Activated B cell treated with CpG ODN at 0.5 μM for 24 hours (primary cell): ENCODE results near the gene NFIC. TPM values are rescaled to one million over a fixed set of nuclear protein-coding genes. Genes with fewer than 3 reads are reported as not detected.

Source experiments
- ATAC-seq: fragments of 200-7000 bp; cut with Tn5 transposase; one replicate; pipeline ENCODE4 v1.10.0; 2021; ENCODE audit warnings: low read depth, mild to moderate bottlenecking, moderate library complexity
- CTCF ChIA-PET: fragments of 350-600 bp; sonication (Branson Sonifier 250); formaldehyde crosslinking; loops from one replicate; lab custom pipeline; 2021; ENCODE audit warnings: antibody characterized with exemption; lab: Charles Lee
- POLR2A ChIA-PET: fragments of 350-600 bp; sonication (Branson Sonifier 250); formaldehyde crosslinking; loops from one replicate; lab custom pipeline; 2021; ENCODE audit warnings: antibody characterized with exemption; lab: Charles Lee
- DNase-seq: peaks from one replicate; pipeline ENCODE4 v3.0.0; 2022
- H3K27ac Mint-ChIP-seq: one replicate; pipeline ENCODE4 v1.8.0; 2020; ENCODE audit warnings: mixed read lengths
- H3K27me3 Mint-ChIP-seq: one replicate; pipeline ENCODE4 v1.8.0; 2021; ENCODE audit warnings: mixed read lengths
- H3K36me3 Mint-ChIP-seq: one replicate; pipeline ENCODE4 v1.8.0; 2021; ENCODE audit warnings: low read depth, mixed read lengths
- H3K4me1 Mint-ChIP-seq: one replicate; pipeline ENCODE4 v1.8.0; 2021; ENCODE audit warnings: mixed read lengths
- H3K4me3 Mint-ChIP-seq: one replicate; pipeline ENCODE4 v1.8.0; 2020; ENCODE audit warnings: mild to moderate bottlenecking, mixed read lengths
- H3K9me3 Mint-ChIP-seq: one replicate; pipeline ENCODE4 v1.8.0; 2020; ENCODE audit warnings: mixed read lengths
- intact Hi-C: fragments of 100-400 bp; cut with micrococcal nuclease; formaldehyde crosslinking; loops from one replicate; pipeline ENCODE4 v1.15.1; 2024
- total RNA-seq: library from RNA; stranded (reverse); gene quantifications from 2 replicates; pipeline ENCODE4 v1.2.3, GENCODE V29; 2022
- TF ChIP-seq, protein P1 (sequence below): fragments of 200-600 bp; IDR thresholded peaks from one replicate; pipeline ENCODE4 v1.8.0; 2022; ENCODE audit warnings: antibody characterized with exemption, mild to moderate bottlenecking

Gene NFIC
- total RNA-seq, 1 donor from 2014 or later: 18.8 TPM

DNA sequence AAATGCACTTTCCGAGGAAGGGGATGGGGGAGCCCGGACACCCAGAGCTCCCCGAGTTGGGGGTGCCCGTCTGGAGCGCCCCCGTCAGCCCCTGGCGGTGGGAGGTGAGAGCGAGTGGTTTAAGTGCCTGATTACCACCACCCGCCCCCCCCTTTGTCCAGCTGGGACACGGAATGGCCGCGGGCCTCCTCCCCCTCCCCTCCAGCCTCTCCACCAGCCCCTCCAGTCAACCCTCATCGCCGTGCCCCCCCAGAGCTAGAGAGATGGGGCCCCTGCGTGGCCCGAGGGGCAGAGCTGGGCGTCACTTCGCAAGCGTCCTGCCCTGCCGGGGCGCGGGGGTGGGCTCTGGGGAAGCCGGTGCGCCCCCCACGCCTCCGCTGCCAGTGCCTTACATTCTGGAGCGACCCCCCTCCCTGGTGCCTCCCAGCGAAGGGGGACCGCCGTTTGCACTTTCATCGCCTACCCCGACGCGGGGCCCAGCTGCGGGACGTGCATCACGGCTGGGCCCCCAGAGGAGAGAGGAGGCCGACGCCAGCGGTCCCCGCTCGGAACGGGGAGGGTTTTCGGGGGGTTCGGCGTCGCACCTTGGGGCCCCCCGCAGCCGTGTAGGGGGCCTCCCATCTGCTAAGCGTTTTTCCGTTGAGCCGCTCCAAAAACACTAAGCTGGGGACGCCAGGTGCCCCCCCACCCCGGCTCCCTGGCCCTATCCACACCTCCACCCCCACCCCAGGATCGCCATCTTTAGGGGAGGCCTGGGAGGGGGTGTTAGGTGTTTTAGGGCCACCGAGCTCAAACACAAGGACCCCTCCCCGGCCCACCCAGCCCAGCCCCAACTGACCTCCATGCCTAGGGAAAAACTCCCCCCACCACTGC is 97.6 kb downstream of the NFIC start:
- Mint-ChIP-seq H3K9me3 (peaks cover 2% of the 10 kb centered on the region), H3K36me3 (peaks cover 6% of the 10 kb centered on the region), H3K27me3 (no peaks in the 10 kb centered on the region), H3K27ac (no peak overlapping the region), H3K4me3 (no peak overlapping the region), H3K4me1 (no peaks in the 10 kb centered on the region)
- DNase-seq (no peak), ATAC-seq (no peak)
- POLR2A ChIA-PET: no interaction called here
- TF ChIP-seq, protein P1, sequence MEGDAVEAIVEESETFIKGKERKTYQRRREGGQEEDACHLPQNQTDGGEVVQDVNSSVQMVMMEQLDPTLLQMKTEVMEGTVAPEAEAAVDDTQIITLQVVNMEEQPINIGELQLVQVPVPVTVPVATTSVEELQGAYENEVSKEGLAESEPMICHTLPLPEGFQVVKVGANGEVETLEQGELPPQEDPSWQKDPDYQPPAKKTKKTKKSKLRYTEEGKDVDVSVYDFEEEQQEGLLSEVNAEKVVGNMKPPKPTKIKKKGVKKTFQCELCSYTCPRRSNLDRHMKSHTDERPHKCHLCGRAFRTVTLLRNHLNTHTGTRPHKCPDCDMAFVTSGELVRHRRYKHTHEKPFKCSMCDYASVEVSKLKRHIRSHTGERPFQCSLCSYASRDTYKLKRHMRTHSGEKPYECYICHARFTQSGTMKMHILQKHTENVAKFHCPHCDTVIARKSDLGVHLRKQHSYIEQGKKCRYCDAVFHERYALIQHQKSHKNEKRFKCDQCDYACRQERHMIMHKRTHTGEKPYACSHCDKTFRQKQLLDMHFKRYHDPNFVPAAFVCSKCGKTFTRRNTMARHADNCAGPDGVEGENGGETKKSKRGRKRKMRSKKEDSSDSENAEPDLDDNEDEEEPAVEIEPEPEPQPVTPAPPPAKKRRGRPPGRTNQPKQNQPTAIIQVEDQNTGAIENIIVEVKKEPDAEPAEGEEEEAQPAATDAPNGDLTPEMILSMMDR: no peak
- CTCF ChIA-PET: no interaction called here
- intact Hi-C loops: no loop called here

DNA sequence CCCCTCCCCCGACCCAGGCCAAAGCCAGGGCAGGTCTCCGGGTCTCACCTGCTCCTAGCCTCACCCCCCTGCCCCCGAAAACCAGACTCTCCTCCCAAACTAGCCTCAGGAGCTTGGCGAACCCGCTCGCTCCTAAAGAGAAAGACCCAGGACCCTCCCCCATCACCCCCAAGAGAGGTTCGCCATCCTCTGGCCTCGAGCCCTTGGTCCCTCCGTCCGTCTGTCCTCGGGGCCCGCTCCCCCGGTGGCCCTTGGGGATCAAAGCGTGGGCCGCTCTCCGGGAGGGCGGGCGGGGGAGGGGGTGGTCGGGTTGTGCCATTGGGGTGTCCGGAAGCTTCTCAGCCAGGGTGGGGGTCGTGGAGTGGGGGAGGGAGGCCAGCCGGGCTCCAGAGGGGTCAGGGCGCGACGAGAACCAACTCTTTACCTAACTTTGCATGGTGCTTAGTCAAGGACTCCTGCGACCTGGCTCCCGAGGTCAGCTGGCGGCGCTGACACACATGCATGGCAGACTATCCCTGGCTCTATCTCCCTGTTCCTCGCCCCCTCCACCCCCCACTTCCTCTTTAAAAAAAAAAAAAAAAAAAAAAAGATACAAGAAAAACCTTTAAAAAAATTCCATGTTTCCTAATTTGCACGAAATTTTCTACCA is 98.3 kb downstream of the NFIC start:
- DNase-seq (no peak), ATAC-seq (no peak)
- no peak overlapping the region for H3K4me3 Mint-ChIP-seq
- ChIA-PET CTCF (no interaction called here), POLR2A (no interaction called here)
- intact Hi-C loops: no loop called here
- TF ChIP-seq, protein P1: no peak
- no peaks in the 10 kb centered on the region for H3K27me3 Mint-ChIP-seq
- H3K36me3 Mint-ChIP-seq: peaks cover 6% of the 10 kb centered on the region
- H3K9me3 Mint-ChIP-seq: peaks cover 2% of the 10 kb centered on the region
- H3K4me1 Mint-ChIP-seq: no peaks in the 10 kb centered on the region
- H3K27ac Mint-ChIP-seq: no peak overlapping the region

DNA sequence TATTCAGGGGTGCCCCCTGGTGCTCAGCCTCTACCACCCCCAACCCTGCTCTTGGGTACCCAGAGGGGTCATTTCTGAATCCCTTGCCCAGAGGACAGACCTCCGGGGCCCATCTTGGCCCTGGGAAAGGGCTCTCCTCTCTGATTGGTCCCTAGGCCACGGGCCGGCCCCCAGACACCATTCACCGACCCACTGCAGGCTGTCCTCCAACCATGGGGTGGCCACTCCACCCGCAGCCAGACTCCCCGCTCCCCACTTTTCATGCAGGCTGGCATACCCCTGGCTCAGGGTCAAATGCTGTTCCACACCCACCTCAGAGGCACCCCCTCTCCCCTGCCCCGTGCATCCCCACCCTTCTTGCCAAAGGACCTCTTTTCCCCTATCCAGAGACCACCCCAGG is 99.2 kb downstream of the NFIC start:
- Mint-ChIP-seq H3K9me3 (peaks cover 2% of the 10 kb centered on the region), H3K4me3 (no peak overlapping the region), H3K27ac (no peak overlapping the region), H3K27me3 (no peaks in the 10 kb centered on the region), H3K4me1 (no peaks in the 10 kb centered on the region), H3K36me3 (peaks cover 4% of the 10 kb centered on the region)
- intact Hi-C loops: no loop called here
- CTCF ChIA-PET: no interaction called here
- TF ChIP-seq, protein P1: no peak
- ATAC-seq: no peak
- POLR2A ChIA-PET: no interaction called here
- no peak for DNase-seq

DNA sequence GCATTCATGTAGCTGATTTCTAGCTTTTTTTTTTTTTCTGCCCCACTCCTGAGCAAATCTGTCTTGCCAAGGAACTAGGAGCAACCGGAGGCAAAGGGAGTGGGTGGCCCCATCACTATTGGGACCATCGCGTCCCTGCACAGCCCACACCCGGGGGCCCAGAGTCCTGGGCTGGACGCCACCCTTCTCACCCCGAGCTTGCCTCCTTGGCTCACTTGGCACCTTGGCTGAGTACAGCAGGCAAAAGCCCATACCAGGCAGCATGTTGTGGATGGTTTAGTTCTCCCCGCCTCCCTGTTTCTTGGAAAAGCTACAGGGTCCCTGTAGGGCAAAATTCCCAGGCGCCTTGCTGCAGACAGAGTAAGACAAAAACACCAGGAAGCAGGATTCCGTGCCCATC is 100.3 kb downstream of the NFIC start:
- CTCF ChIA-PET: no interaction called here
- H3K4me3 Mint-ChIP-seq: no peak overlapping the region
- H3K27ac Mint-ChIP-seq: no peak overlapping the region
- H3K27me3 Mint-ChIP-seq: no peaks in the 10 kb centered on the region
- DNase-seq: no peak
- ATAC-seq: no peak
- POLR2A ChIA-PET: no interaction called here
- TF ChIP-seq, protein P1: no peak
- H3K9me3 Mint-ChIP-seq: peaks cover 2% of the 10 kb centered on the region
- H3K36me3 Mint-ChIP-seq: peaks cover 4% of the 10 kb centered on the region
- intact Hi-C loops: no loop called here
- H3K4me1 Mint-ChIP-seq: no peaks in the 10 kb centered on the region
